Testis (tissue), 2 donors: ENCODE data around the gene CCN5.

Source experiments
- POLR2A ChIP-seq: fragments of 450-650 bp; IDR thresholded peaks from one replicate; pipeline ENCODE4 v1.6.1; 2017; ENCODE audit warnings: antibody characterized with exemption, mild to moderate bottlenecking, moderate library complexity
- TF ChIP-seq, protein P1 (sequence below), 3 experiments: fragments of 450-650 bp in 2 of 3; fragments of 200-600 bp in 1 of 3; sonication (generic) in 1 of 3; IDR thresholded peaks; one replicate each; pipeline ENCODE4 v1.5.1; 2016 to 2019; ENCODE audit warnings: antibody characterized with exemption in 3 of 3, mild to moderate bottlenecking in 2 of 3, moderate library complexity in 1 of 3

DNA sequence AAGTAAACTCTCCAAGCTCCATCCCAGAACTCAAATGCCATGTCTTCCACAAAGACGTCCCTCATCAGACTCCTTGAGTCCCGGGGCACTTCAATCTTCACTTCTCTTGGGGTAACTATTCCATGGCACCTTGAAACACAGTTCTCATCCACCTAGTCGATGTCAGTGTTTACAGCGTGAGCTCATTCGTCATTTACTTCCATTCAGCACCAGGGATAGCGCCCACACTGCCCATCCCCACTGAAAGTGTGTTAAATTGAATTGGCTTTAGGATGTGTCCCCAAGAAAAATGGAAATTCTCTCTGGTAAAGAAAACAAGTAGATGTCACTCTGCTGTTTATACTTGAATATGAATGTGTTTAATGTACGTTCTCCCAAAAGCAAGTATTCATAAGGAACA lies 61.8 kb downstream of the CCN5 start:
- TF ChIP-seq, protein P1, sequence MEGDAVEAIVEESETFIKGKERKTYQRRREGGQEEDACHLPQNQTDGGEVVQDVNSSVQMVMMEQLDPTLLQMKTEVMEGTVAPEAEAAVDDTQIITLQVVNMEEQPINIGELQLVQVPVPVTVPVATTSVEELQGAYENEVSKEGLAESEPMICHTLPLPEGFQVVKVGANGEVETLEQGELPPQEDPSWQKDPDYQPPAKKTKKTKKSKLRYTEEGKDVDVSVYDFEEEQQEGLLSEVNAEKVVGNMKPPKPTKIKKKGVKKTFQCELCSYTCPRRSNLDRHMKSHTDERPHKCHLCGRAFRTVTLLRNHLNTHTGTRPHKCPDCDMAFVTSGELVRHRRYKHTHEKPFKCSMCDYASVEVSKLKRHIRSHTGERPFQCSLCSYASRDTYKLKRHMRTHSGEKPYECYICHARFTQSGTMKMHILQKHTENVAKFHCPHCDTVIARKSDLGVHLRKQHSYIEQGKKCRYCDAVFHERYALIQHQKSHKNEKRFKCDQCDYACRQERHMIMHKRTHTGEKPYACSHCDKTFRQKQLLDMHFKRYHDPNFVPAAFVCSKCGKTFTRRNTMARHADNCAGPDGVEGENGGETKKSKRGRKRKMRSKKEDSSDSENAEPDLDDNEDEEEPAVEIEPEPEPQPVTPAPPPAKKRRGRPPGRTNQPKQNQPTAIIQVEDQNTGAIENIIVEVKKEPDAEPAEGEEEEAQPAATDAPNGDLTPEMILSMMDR (IDR thresholded peaks at IDR 0.05): no peak
- TF ChIP-seq POLR2A: no peak
